Mucosa of stomach (tissue), 1 donor: ENCODE results near the gene CYB5R2.

ENCODE experiments used
- H3K27me3 ChIP-seq: one replicate; pipeline ENCODE4 v1.7.0; 2013; ENCODE audit warnings: mild to moderate bottlenecking, low read length; ENCODE audit not compliant: control insufficient read depth, insufficient read depth
- H3K36me3 ChIP-seq: one replicate; pipeline ENCODE4 v1.7.0; 2013; ENCODE audit warnings: low read length; ENCODE audit not compliant: control insufficient read depth, insufficient read depth
- H3K4me1 ChIP-seq: one replicate; pipeline ENCODE4 v1.7.0; 2013; ENCODE audit warnings: mild to moderate bottlenecking, low read length; ENCODE audit not compliant: control insufficient read depth, insufficient read depth
- H3K4me3 ChIP-seq: one replicate; pipeline ENCODE4 v1.7.0; 2013; ENCODE audit warnings: low read length
- H3K9ac ChIP-seq: one replicate; pipeline ENCODE4 v1.7.0; 2013; ENCODE audit warnings: mild to moderate bottlenecking, low read length, moderate library complexity
- H3K9me3 ChIP-seq: one replicate; pipeline ENCODE4 v1.7.0; 2013; ENCODE audit warnings: mild to moderate bottlenecking, low read length, moderate library complexity; ENCODE audit not compliant: control insufficient read depth
- donor health status: Pancreatic carcinoma.

Gene CYB5R2

DNA sequence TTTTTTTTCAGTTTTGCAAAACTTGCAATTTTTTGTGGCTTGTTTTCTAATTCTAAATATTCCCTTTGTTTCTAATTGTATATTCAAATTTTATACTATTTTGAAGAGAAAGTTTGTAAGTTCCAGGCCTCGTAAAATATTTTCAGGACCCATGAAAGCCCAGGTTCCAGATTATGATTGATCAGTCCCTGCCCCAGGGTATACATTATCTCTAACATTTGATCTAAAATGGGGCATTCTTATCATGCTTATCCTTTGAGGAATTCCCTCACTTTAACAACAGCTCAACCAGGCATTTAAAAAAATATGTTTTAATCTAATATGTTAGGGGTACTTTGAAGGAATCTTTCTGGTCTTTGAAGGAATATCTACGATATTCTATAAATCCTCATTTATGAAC is 26.4 kb downstream of the CYB5R2 start:
- H3K27me3 ChIP-seq = no peaks in the 10 kb centered on the region
- H3K4me3 ChIP-seq = no peak overlapping the region
- no peak overlapping the region for H3K9ac ChIP-seq
- H3K9me3 ChIP-seq = no peaks in the 10 kb centered on the region
- no peaks in the 10 kb centered on the region for H3K4me1 ChIP-seq
- H3K36me3 ChIP-seq = peaks cover 17% of the 10 kb centered on the region

GRCh38 chr11:7645206-7645605 is 28.1 kb downstream of the CYB5R2 start:
- Histone ChIP-seq H3K4me3 (no peak overlapping the region), H3K9ac (no peak overlapping the region), H3K9me3 (no peaks in the 10 kb centered on the region), H3K27me3 (no peaks in the 10 kb centered on the region), H3K4me1 (peaks cover 2% of the 10 kb centered on the region), H3K36me3 (peaks cover 24% of the 10 kb centered on the region)

DNA sequence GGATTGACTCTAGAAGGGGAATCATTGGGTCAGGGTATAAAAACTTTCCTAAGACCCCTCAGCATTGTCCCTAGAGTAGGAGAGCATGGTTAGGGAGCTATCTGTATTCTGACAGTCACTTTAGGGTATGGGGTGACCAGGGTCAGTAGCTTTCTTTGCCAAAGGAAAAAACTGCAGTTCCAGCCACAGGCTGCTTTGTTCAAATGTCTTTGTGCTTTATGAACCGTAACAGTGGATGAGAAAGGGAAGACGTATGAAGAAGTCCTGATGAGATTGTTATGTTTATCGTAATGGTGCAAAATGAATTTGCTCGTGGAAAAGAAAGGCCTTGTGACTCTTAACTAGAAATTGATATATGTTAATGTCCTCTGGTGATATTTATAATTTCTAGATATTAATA is 30.0 kb downstream of the CYB5R2 start:
- no peak overlapping the region for H3K9ac ChIP-seq
- no peak overlapping the region for H3K4me3 ChIP-seq
- H3K27me3 ChIP-seq = no peaks in the 10 kb centered on the region
- peaks cover 21% of the 10 kb centered on the region for H3K4me1 ChIP-seq
- peaks cover 25% of the 10 kb centered on the region for H3K36me3 ChIP-seq
- no peaks in the 10 kb centered on the region for H3K9me3 ChIP-seq

DNA sequence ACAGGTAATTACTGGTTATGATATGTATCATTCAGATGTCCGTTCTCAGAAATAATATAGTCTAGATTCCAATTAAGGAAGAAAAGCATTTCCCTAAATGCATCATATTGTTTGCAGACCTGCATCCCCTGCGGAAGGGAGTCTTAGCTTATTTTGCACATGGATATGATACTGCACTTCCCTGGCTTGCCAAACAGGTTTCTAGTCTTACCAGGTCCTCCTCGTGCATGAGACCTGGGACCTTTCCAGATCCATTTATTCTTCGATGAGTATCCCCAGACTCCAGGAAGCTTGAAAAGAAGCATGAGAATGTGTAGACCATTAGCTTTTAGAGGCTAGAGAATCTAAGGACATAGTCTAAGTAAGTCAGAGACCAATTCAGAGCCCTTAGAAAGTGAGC is 30.6 kb downstream of the CYB5R2 start:
- H3K9me3 ChIP-seq = no peaks in the 10 kb centered on the region
- H3K4me1 ChIP-seq = peaks cover 27% of the 10 kb centered on the region
- no peak overlapping the region for H3K4me3 ChIP-seq
- H3K27me3 ChIP-seq = no peaks in the 10 kb centered on the region
- H3K36me3 ChIP-seq = peaks cover 25% of the 10 kb centered on the region
- H3K9ac ChIP-seq = no peak overlapping the region

- Histone ChIP-seq H3K9ac (no peak overlapping the region), H3K4me3 (no peak overlapping the region), H3K36me3 (peaks cover 28% of the 10 kb centered on the region), H3K4me1 (peaks cover 37% of the 10 kb centered on the region), H3K27me3 (no peaks in the 10 kb centered on the region), H3K9me3 (no peaks in the 10 kb centered on the region)
Measured at GRCh38 chr11:7640816-7641215, 32.5 kb downstream of the CYB5R2 start.

DNA sequence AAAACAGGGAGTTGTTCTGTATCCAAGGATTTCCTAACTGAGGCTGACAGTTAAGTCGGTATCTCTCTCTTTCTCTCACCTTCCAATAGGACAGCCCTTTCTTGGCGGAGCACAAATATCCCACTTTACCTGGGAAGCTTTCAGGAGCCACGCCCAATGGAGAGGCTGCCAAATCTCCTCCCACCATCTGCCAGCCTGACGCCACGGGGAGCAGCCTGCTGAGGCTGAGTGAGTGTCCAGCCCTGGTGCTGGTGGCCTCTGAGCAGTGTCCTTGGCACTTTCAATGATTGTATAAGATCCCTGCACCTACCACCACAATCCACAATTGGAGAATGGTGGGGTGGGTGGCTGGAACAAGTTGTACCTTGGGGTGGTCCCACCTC is 33.7 kb downstream of the CYB5R2 start:
- Histone ChIP-seq H3K27me3 (no peaks in the 10 kb centered on the region), H3K9me3 (no peaks in the 10 kb centered on the region), H3K4me3 (no peak overlapping the region), H3K4me1 (peaks cover 37% of the 10 kb centered on the region), H3K36me3 (peaks cover 36% of the 10 kb centered on the region), H3K9ac (no peak overlapping the region)

DNA sequence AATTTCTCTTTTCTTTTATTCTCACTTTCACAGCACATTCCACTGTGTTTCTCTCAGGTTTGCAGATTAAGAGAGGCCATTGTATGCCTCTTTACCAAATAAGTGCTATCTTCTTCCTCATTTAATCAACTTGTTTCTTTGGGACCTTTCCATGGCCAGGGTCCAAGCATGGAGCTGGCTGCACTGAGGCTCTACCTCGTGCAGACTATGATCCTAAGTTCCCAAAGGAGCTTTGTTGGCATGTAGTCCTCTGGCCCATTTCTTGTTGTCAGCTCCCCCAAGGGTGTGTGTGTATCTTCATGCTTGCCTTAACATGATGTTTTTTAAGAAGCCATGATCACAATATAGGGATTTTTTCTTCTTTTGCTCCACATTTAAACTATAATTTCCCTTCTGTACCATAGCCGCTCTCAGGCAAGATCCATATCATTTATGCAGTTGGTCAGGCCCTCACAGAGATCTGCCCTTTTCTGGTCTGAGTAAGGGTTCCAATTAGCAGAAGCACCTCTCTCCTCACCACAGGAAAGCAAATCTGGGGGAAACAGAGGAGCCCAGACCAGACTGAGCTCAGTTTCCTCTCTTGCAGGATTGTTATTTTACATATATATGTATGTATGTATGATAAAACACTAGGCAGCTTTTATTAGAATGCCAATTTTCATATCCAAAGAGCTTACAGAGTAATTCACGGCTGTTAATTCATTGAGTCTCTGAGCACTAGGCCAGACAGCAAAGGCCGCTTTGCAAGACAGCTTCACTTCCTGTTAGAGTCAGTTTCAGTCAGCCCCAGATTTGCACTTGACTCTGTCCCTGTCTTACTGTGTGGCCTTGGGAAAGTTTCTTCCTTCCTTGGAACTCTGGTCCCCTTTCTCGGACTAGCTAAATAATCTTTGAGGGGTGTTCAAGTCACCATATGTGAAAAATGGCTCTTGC is 34.3 kb downstream of the CYB5R2 start:
- peaks cover 37% of the 10 kb centered on the region for H3K4me1 ChIP-seq
- no peak overlapping the region for H3K9ac ChIP-seq
- no peaks in the 10 kb centered on the region for H3K27me3 ChIP-seq
- no peaks in the 10 kb centered on the region for H3K9me3 ChIP-seq
- no peak overlapping the region for H3K4me3 ChIP-seq
- peaks cover 42% of the 10 kb centered on the region for H3K36me3 ChIP-seq

DNA sequence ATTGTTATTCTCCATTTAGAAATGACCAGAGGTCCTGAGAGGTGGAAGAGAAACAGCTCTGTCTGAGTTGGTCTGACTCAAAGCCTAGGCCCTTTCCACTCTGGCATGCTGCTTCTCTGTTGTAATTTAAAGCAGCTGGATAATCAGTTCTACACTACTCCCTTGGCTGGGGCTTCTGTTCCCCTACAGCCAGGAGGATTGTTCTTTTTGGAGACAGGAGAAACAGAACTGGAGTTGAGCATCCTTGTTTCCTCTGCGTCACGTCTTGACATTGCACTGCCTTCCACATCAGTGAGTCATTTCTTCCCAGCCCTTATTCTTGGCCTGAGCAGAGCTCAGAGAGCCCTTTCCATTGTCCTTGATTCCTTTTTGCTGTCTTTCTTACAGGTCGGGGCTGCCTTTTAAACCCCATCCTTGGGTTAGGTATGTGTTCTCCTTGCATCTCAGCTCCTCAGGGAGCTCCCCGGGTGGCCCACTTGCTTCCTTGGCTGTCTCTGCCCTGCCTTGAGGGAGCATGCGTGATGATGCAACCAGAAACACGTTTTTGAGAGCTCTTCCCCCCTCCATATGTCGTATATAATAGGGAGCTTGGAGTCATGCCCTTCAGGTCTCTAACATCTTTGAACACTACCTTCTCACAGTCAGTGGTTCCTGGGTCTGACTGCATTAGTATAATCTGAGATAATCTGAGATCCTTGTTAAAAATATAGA is 35.7 kb downstream of the CYB5R2 start:
- no peak overlapping the region for H3K9ac ChIP-seq
- H3K4me1 ChIP-seq = peaks cover 37% of the 10 kb centered on the region
- H3K27me3 ChIP-seq = no peaks in the 10 kb centered on the region
- H3K9me3 ChIP-seq = no peaks in the 10 kb centered on the region
- H3K4me3 ChIP-seq = no peak overlapping the region
- H3K36me3 ChIP-seq = peaks cover 43% of the 10 kb centered on the region

DNA sequence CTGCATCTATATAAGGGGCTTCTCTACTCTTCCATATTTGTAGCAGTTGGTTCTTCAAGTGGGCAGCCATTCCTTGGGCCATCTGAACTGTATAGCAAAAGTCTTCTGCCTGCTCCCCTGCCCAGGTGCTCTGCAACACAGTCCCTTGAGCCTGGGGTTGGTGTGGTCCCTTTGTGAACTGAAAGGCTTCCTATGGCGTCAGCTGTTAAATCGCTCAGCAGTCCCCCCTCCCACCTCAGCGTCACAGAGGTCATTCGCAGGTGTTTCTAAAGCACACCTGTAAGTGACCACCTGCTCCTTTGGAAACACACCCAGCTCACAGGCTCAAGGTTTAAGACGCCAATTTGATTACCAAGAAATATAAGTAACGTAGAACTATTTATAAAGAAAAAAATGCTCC is 37.0 kb downstream of the CYB5R2 start:
- Histone ChIP-seq H3K36me3 (peaks cover 47% of the 10 kb centered on the region), H3K9me3 (no peaks in the 10 kb centered on the region), H3K4me1 (peaks cover 37% of the 10 kb centered on the region), H3K27me3 (no peaks in the 10 kb centered on the region), H3K9ac (no peak overlapping the region), H3K4me3 (no peak overlapping the region)

DNA sequence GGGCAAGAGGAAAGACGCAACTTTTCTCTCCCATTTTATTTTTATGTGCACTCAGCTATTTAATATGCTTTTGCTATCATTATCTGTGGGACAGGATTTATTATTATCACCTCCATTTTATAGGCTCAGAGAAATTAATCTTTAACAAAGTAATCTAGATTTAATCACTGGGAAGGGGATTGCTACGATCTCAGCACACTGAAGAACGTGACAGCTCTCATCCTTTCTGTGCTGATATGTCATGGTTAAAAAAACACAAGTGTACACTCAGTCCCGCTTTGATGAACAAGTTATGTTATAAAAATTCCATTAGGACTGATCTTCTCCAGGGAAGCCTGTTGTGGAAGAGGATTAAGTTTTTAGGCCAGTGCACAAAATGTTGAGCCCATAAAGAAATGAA is 37.6 kb downstream of the CYB5R2 start:
- peaks cover 41% of the 10 kb centered on the region for H3K36me3 ChIP-seq
- no peak overlapping the region for H3K4me3 ChIP-seq
- H3K4me1 ChIP-seq = peaks cover 37% of the 10 kb centered on the region
- H3K27me3 ChIP-seq = no peaks in the 10 kb centered on the region
- H3K9ac ChIP-seq = no peak overlapping the region
- H3K9me3 ChIP-seq = no peaks in the 10 kb centered on the region

GRCh38 chr11:7635137-7635536 is 38.2 kb downstream of the CYB5R2 start:
- no peak overlapping the region for H3K4me3 ChIP-seq
- peaks cover 35% of the 10 kb centered on the region for H3K36me3 ChIP-seq
- H3K9ac ChIP-seq = no peak overlapping the region
- H3K27me3 ChIP-seq = no peaks in the 10 kb centered on the region
- H3K4me1 ChIP-seq = peaks cover 34% of the 10 kb centered on the region
- H3K9me3 ChIP-seq = no peaks in the 10 kb centered on the region

- no peak overlapping the region for H3K4me3 ChIP-seq
- peaks cover 5% of the 10 kb centered on the region for H3K4me1 ChIP-seq
- H3K9ac ChIP-seq = no peak overlapping the region
- H3K36me3 ChIP-seq = peaks cover 42% of the 10 kb centered on the region
- no peaks in the 10 kb centered on the region for H3K9me3 ChIP-seq
- no peaks in the 10 kb centered on the region for H3K27me3 ChIP-seq
Measured at GRCh38 chr11:7632211-7632610, 41.1 kb downstream of the CYB5R2 start.
